IMR-90 (cell line): Measurements from ENCODE around the gene EGFL8. TPM values are rescaled to one million over a fixed set of nuclear protein-coding genes. Genes with fewer than 3 reads are reported as not detected.

Source experiments
- ATAC-seq: fragments of 200-7000 bp; cut with Tn5 transposase; 2 replicates; pipeline ENCODE4 v1.9.1; 2020; ENCODE audit warnings: low read depth, mild to moderate bottlenecking, moderate library complexity
- BruUV-seq: library from RNA; stranded (reverse); fragments of 400-500 nt; replicated peaks from 2 replicates; lab custom pipeline; 2021; lab: Mats Ljungman, UMichigan
- CTCF ChIA-PET: fragments of 300-600 bp; formaldehyde crosslinking; extraction: SDS; loops from one replicate; lab custom pipeline; 2021; ENCODE audit warnings: antibody characterized with exemption; lab: Yijun Ruan, JAX
- POLR2A ChIA-PET: fragments of 300-600 bp; sonication (Branson Sonifier 250); formaldehyde crosslinking; loops from one replicate; lab custom pipeline; 2022; ENCODE audit warnings: antibody characterized with exemption; ENCODE audit not compliant: unreplicated experiment; lab: Charles Lee
- DNase-seq: peaks from one replicate; pipeline ENCODE4 v3.0.0; 2013
- H2AFZ ChIP-seq: replicated peaks from 2 replicates; pipeline ENCODE3; 2013; ENCODE audit warnings: low read length, mild to moderate bottlenecking; ENCODE audit not compliant: poor library complexity
- H2AK5ac ChIP-seq: 2 replicates; pipeline ENCODE4 v1.6.1; 2013; ENCODE audit warnings: low read depth, low read length, inconsistent platforms
- H2AK9ac ChIP-seq: replicated peaks from 2 replicates; pipeline ENCODE3; 2013; ENCODE audit warnings: mild to moderate bottlenecking, low read depth, low read length, moderate library complexity; ENCODE audit not compliant: poor library complexity
- H2BK120ac ChIP-seq: 2 replicates; pipeline ENCODE4 v1.6.1; 2013; ENCODE audit warnings: low read depth, low read length, inconsistent platforms
- H2BK15ac ChIP-seq: 3 replicates; pipeline ENCODE4 v1.6.1; 2013; ENCODE audit warnings: low read depth, low read length, inconsistent platforms
- H2BK20ac ChIP-seq: 2 replicates; pipeline ENCODE4 v1.6.1; 2013; ENCODE audit warnings: low read depth, mild to moderate bottlenecking, inconsistent platforms, low read length, moderate library complexity
- H2BK5ac ChIP-seq: 2 replicates; pipeline ENCODE4 v1.6.1; 2013; ENCODE audit warnings: mild to moderate bottlenecking, low read depth, low read length, inconsistent platforms; ENCODE audit not compliant: poor library complexity, severe bottlenecking
- H3K14ac ChIP-seq: replicated peaks from 2 replicates; pipeline ENCODE4 v1.6.1; 2013; ENCODE audit warnings: low read depth, low read length, inconsistent platforms
- H3K18ac ChIP-seq: 2 replicates; pipeline ENCODE4 v1.6.1; 2013; ENCODE audit warnings: low read depth, low read length, control low read depth
- H3K23ac ChIP-seq: 2 replicates; pipeline ENCODE4 v1.6.1; 2013; ENCODE audit warnings: low read depth, low read length, inconsistent platforms
- H3K27ac ChIP-seq: 2 replicates; pipeline ENCODE4 v1.5.1; 2013; ENCODE audit warnings: mild to moderate bottlenecking, control low read depth, low read length; ENCODE audit not compliant: insufficient read depth
- H3K27me3 ChIP-seq: 2 replicates; pipeline ENCODE4 v1.6.1; 2013; ENCODE audit warnings: low read length; ENCODE audit not compliant: control insufficient read depth, insufficient read depth
- H3K36me3 ChIP-seq: 2 replicates; pipeline ENCODE4 v1.6.1; 2013; ENCODE audit warnings: low read length, mixed read lengths; ENCODE audit not compliant: control insufficient read depth, insufficient read depth
- H3K4ac ChIP-seq: 2 replicates; pipeline ENCODE4 v1.6.1; 2013; ENCODE audit warnings: low read depth, low read length, inconsistent platforms
- H3K4me1 ChIP-seq: 2 replicates; pipeline ENCODE4 v1.6.1; 2013; ENCODE audit warnings: low read length, mixed read lengths; ENCODE audit not compliant: control insufficient read depth, insufficient read depth
- H3K4me2 ChIP-seq: 2 replicates; pipeline ENCODE4 v1.6.1; 2013; ENCODE audit warnings: low read depth, mild to moderate bottlenecking, control low read depth, low read length, moderate library complexity
- H3K4me3 ChIP-seq: 2 replicates; pipeline ENCODE4 v1.5.1; 2013; ENCODE audit warnings: low read depth, mild to moderate bottlenecking, control low read depth, low read length, moderate library complexity; ENCODE audit not compliant: insufficient read depth
- H3K56ac ChIP-seq: 2 replicates; pipeline ENCODE4 v1.6.1; 2013; ENCODE audit warnings: low read length, inconsistent platforms; ENCODE audit not compliant: insufficient read depth; ENCODE audit errors: extremely low read depth
- H3K79me1 ChIP-seq, 2 experiments: 2 replicates each; pipeline ENCODE4 v1.6.1; 2013; ENCODE audit warnings: low read length in 2 of 2, inconsistent platforms in 1 of 2, low read depth in 1 of 2
- H3K9ac ChIP-seq: 2 replicates; pipeline ENCODE4 v1.6.1; 2013; ENCODE audit warnings: low read depth, low read length, control low read depth
- H3K9me1 ChIP-seq: 2 replicates; pipeline ENCODE4 v1.6.1; 2013; ENCODE audit warnings: low read length, inconsistent platforms; ENCODE audit not compliant: insufficient read depth
- H3K9me3 ChIP-seq: 2 replicates; pipeline ENCODE4 v1.6.1; 2013; ENCODE audit warnings: low read length; ENCODE audit not compliant: control insufficient read depth, insufficient read depth
- H4K20me1 ChIP-seq: 2 replicates; pipeline ENCODE4 v1.6.1; 2013; ENCODE audit warnings: low read length, inconsistent platforms; ENCODE audit not compliant: insufficient read depth
- H4K5ac ChIP-seq: 2 replicates; pipeline ENCODE4 v1.6.1; 2013; ENCODE audit warnings: mild to moderate bottlenecking, low read depth, low read length, control low read depth
- H4K8ac ChIP-seq, 2 experiments: 2 replicates each; pipeline ENCODE4 v1.6.1; 2013; ENCODE audit warnings: low read depth in 2 of 2, low read length in 2 of 2, control low read depth in 1 of 2, inconsistent platforms in 1 of 2
- H4K91ac ChIP-seq: 2 replicates; pipeline ENCODE4 v1.6.1; 2013; ENCODE audit warnings: low read depth, low read length, inconsistent platforms; ENCODE audit not compliant: insufficient read depth
- MAFK ChIP-seq: IDR thresholded peaks from 2 replicates; pipeline ENCODE4 v1.6.1; 2012; ENCODE audit warnings: low read depth, low read length, improper control_type of control experiment
- MAZ ChIP-seq: IDR thresholded peaks from 2 replicates; pipeline ENCODE4 v1.6.1; 2012; ENCODE audit warnings: low read depth, mild to moderate bottlenecking, low read length, improper control_type of control experiment, moderate library complexity, borderline replicate concordance
- WGBS, 2 experiments: methylation state at CpG; one replicate each; pipeline versions ENCODE4 v1.1.5 to v1.1.7; 2013; ENCODE audit warnings: missing lambda C conversion rate in 2 of 2; ENCODE audit not compliant: insufficient read length in 1 of 2; ENCODE audit errors: extremely low coverage in 2 of 2; 5-methylcytosine and 5-hydroxymethylcytosine counted together
- dilution Hi-C: fragments of 300-500 bp; cut with HindIII; formaldehyde crosslinking; loops from one replicate; pipeline ENCODE4 v1.14.3; 2018; ENCODE audit warnings: low sequenced_read_pairs; ENCODE audit not compliant: unreplicated experiment
- in situ Hi-C: fragments of 300-500 bp; cut with MboI; formaldehyde crosslinking; loops from 3 replicates; pipeline ENCODE4 v1.14.3; 2019; ENCODE audit warnings: low sequenced_read_pairs, inconsistent platforms, mixed read lengths
- intact Hi-C: fragments of 100-400 bp; cut with micrococcal nuclease; formaldehyde crosslinking; loops from 2 replicates; pipeline ENCODE4 v1.10.0; 2022
- polyA plus RNA-seq, 3 experiments: library from polyadenylated mRNA; depleted of rRNA; stranded (reverse); fragments of >200 nt; gene quantifications; 2 replicates each; pipeline ENCODE4 v1.2.3, GENCODE V29; 2012; ENCODE audit warnings: low replicate concordance in 1 of 3
- total RNA-seq: library from RNA; depleted of rRNA; stranded (reverse); fragments of >200 nt; gene quantifications from 2 replicates; pipeline ENCODE4 v1.2.3, GENCODE V29; 2012

Gene EGFL8
- total and polyA plus RNA-seq, 2 of the 4 experiments (the other 2 are of a cell fraction): 0.18 to 4.7 TPM

GRCh38 chr6:32175322-32175710, 10.9 kb downstream of the EGFL8 start:
- peaks cover 14% of the 10 kb centered on the region for H3K36me3 ChIP-seq
- H3K27me3 ChIP-seq: no peaks in the 10 kb centered on the region
- peaks cover 35 to 71% of the 10 kb centered on the region in 2 experiments for H3K79me1 ChIP-seq
- peak overlapping the region; percentile 96 for H3K4ac ChIP-seq
- ChIA-PET POLR2A (no interaction called here), CTCF (no interaction called here)
- H3K18ac ChIP-seq: no peak overlapping the region; the same call in 1 of the 2 replicates
- H4K5ac ChIP-seq: no peak overlapping the region
- H2BK120ac ChIP-seq: no peak overlapping the region
- H2BK5ac ChIP-seq: peak overlapping the region; percentile 82
- TF ChIP-seq MAFK (no peak), MAZ (0 out of 2 replicates have a peak, but pooled peaks have one; percentile 8)
- H3K56ac ChIP-seq: peak overlapping the region; percentile 77; the same call in 1 of the 2 replicates
- dilution Hi-C loops (no loop called here), intact Hi-C loops (loop anchor here (5.0 kb wide), 1 partner anchor 58 kb away; no protein-coding TSS in a partner anchor), in situ Hi-C loops (loop anchor here (10.0 to 25.0 kb wide), 2 partner anchors 201 to 787 kb away; partner anchors contain the start of genes BRD2, DXO and HLA-DMA)
- H3K9me3 ChIP-seq: no peaks in the 10 kb centered on the region
- peaks cover 3% of the 10 kb centered on the region; the same call in 1 of the 2 replicates for H4K20me1 ChIP-seq
- H3K9me1 ChIP-seq: peaks cover 30% of the 10 kb centered on the region
- H2AFZ ChIP-seq: peak overlapping the region; percentile 93
- peak overlapping the region; percentile 96 for H3K27ac ChIP-seq
- peak overlapping the region; percentile 98 for H3K4me2 ChIP-seq
- ATAC-seq (no peak), DNase-seq (no peak)
- H4K8ac ChIP-seq: peak overlapping the region; percentile 47 to 76; a peak in 2 of 4 replicates
- H2AK5ac ChIP-seq: peak overlapping the region; percentile 97
- BruUV-seq: no TSS peak
- peak overlapping the region; percentile 82; the same call in 1 of the 2 replicates for H4K91ac ChIP-seq
- H2BK20ac ChIP-seq: no peak overlapping the region
- H3K9ac ChIP-seq: peak overlapping the region; percentile 95
- H2BK15ac ChIP-seq: no peak overlapping the region
- H3K4me3 ChIP-seq: peak overlapping the region; percentile 76
- peak overlapping the region; percentile 87 for H3K14ac ChIP-seq
- peak overlapping the region; percentile 99 for H2AK9ac ChIP-seq
- no CpG with 5 or more reads among the region's 2 CpGs for WGBS, 2 experiments
- H3K23ac ChIP-seq: peak overlapping the region; percentile 92
- peaks cover 7% of the 10 kb centered on the region for H3K4me1 ChIP-seq
